ENCODE data around the gene TRRAP.

DNA sequence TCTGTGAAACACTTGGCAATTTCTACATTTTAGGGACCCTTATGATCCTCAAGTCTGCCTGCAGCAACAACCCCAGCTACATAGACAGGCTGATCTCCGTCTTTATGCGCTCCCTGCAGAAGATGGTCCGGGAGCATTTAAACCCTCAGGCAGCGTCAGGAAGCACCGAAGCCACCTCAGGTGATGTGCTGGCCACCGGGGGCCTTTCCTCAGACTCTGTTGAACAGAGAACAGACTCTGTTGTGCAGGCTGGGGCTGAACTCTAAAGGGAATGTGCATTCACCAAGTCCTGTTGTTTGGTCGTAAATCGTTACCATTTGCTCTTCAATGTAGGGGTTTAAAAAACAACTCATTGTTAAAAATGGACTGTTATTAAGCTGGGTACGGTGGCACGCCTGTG lies 86.3 kb downstream of the TRRAP start:
- TF ChIP-seq, protein P1, sequence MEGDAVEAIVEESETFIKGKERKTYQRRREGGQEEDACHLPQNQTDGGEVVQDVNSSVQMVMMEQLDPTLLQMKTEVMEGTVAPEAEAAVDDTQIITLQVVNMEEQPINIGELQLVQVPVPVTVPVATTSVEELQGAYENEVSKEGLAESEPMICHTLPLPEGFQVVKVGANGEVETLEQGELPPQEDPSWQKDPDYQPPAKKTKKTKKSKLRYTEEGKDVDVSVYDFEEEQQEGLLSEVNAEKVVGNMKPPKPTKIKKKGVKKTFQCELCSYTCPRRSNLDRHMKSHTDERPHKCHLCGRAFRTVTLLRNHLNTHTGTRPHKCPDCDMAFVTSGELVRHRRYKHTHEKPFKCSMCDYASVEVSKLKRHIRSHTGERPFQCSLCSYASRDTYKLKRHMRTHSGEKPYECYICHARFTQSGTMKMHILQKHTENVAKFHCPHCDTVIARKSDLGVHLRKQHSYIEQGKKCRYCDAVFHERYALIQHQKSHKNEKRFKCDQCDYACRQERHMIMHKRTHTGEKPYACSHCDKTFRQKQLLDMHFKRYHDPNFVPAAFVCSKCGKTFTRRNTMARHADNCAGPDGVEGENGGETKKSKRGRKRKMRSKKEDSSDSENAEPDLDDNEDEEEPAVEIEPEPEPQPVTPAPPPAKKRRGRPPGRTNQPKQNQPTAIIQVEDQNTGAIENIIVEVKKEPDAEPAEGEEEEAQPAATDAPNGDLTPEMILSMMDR (IDR thresholded peaks at IDR 0.05) = no peak
- no peak for TF ChIP-seq POLR2AphosphoS5 (IDR thresholded peaks at IDR 0.05; ENCODE audit: insufficient read depth in 1 of 2, low read depth in 1 of 2)

All from vagina (tissue), 2 donors.